Thyroid gland (tissue), 4 donors: ENCODE measurements around the gene TAF8. TPM values are rescaled to one million over a fixed set of nuclear protein-coding genes. Genes with fewer than 3 reads are reported as not detected.

ENCODE experiments used
- DNase-seq, 2 donors: peaks; one replicate each; pipeline ENCODE4 v3.0.0-alpha.2; 2019
- H3K27ac ChIP-seq, 3 donors: fragments of 200-600 bp; sonication (generic); 1 replicate in 2 of 3; 2 replicates in 1 of 3; pipeline ENCODE4 v1.5.1; 2016 to 2019; ENCODE audit warnings: mild to moderate bottlenecking in 1 of 3, moderate library complexity in 1 of 3
- H3K27me3 ChIP-seq: fragments of 200-600 bp; sonication (generic); one replicate; pipeline ENCODE4 v1.5.1; 2019
- H3K36me3 ChIP-seq, 2 donors: fragments of 200-600 bp; sonication (generic); one replicate each; pipeline ENCODE4 v1.5.1; 2016 to 2019
- H3K4me1 ChIP-seq, 2 donors: fragments of 200-600 bp; sonication (generic); one replicate each; pipeline ENCODE4 v1.5.1; 2017 to 2019
- H3K4me3 ChIP-seq, 3 donors: fragments of 200-600 bp; sonication (generic); replicated peaks in 1 of 3; 1 replicate in 2 of 3; 2 replicates in 1 of 3; pipeline ENCODE4 v1.5.1; 2016; ENCODE audit warnings: mild to moderate bottlenecking in 1 of 3
- H3K9me3 ChIP-seq: fragments of 200-600 bp; sonication (generic); one replicate; pipeline ENCODE4 v1.5.1; 2017
- CTCF ChIP-seq, 6 experiments: fragments of 200-600 bp in 3 of 6; fragments of 450-650 bp in 3 of 6; sonication (generic) in 3 of 6; IDR thresholded peaks; one replicate each; pipeline ENCODE4 v1.5.1; 2016 to 2019; ENCODE audit warnings: antibody characterized with exemption in 6 of 6, mild to moderate bottlenecking in 2 of 6, inconsistent platforms in 1 of 6, moderate library complexity in 1 of 6
- POLR2A ChIP-seq, 2 donors: fragments of 450-650 bp; IDR thresholded peaks; one replicate each; pipeline ENCODE4 v1.6.1; 2017; ENCODE audit warnings: antibody characterized with exemption in 2 of 2, mild to moderate bottlenecking in 2 of 2, moderate library complexity in 1 of 2
- WGBS, 2 donors: methylation state at CpG; one replicate each; pipeline ENCODE4 v1.1.5; 2017; 5-methylcytosine and 5-hydroxymethylcytosine counted together
- intact Hi-C: fragments of 100-400 bp; cut with DNase I; formaldehyde crosslinking; loops from one replicate; pipeline ENCODE4 v1.15.1; 2023
- total RNA-seq, 4 donors: library from RNA; depleted of rRNA; stranded (reverse); fragments of >200 nt; gene quantifications; one replicate each; pipeline ENCODE4 v1.2.3, GENCODE V29; 2016

The TAF8 gene
- total RNA-seq, 4 donors from 2014 or later = 52.0 to 131 (median 72.2) TPM

- Histone ChIP-seq H3K36me3 (no peaks in the 10 kb centered on the region), H3K27ac (peak overlapping the region; percentile 80 to 92 (median 82)), H3K4me1 (peaks cover 66 to 83% of the 10 kb centered on the region in 2 donors), H3K4me3 (no peak overlapping the region), H3K9me3 (no peaks in the 10 kb centered on the region), H3K27me3 (no peaks in the 10 kb centered on the region)
- intact Hi-C loops = loop anchor here (10.0 kb wide), 1 partner anchor 64 kb away; no protein-coding TSS in a partner anchor
- WGBS, 2 donors = 74 to 76% methylated on average over 8 of the region's 8 CpGs
- TF ChIP-seq POLR2A (IDR thresholded peaks at IDR 0.05) = no peak
- no peak for TF ChIP-seq CTCF (IDR thresholded peaks at IDR 0.05)
- peak; percentile 44 to 49 for DNase-seq
Measured at GRCh38 chr6:42101186-42101657, 50.9 kb downstream of the TAF8 start.

GRCh38 chr6:42103216-42103615 lies 52.9 kb downstream of the TAF8 start:
- peaks cover 51 to 66% of the 10 kb centered on the region in 2 donors for H3K4me1 ChIP-seq
- H3K36me3 ChIP-seq = no peaks in the 10 kb centered on the region
- H3K27ac ChIP-seq = peak overlapping the region; percentile 80 to 89 (median 86)
- peak; percentile 76 to 78 for DNase-seq
- WGBS, 2 donors = 41 to 52% methylated on average over 6 to 7 of the region's 7 CpGs
- H3K27me3 ChIP-seq = no peaks in the 10 kb centered on the region
- H3K9me3 ChIP-seq = no peaks in the 10 kb centered on the region
- TF ChIP-seq POLR2A (IDR thresholded peaks at IDR 0.05) = peak in 1 of 2 donors; percentile 56
- no peak for TF ChIP-seq CTCF (IDR thresholded peaks at IDR 0.05)
- no peak overlapping the region for H3K4me3 ChIP-seq
- intact Hi-C loops = loop anchor here (10.0 kb wide), 1 partner anchor 62 kb away; no protein-coding TSS in a partner anchor

DNA sequence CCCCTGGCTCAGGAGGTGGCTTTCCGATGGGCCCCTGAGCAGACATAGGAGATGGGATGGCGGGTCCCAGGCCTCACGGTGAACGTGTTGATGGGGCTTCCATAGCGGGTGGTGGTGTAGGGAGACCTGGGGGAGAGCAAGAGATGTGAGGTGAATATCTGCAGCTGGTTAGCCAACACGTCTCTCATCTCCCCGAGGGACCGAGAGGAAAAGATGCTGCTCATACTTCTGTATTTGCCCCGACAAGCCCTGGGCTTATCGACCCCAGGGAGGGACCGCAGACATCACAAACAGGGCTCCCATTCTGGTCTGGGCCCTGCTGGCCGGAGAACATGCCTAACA lies 53.4 kb downstream of the TAF8 start:
- 61 to 62% methylated on average over 12 of the region's 12 CpGs for WGBS, 2 donors
- intact Hi-C loops = loop anchor here (10.0 kb wide), 1 partner anchor 61 kb away; no protein-coding TSS in a partner anchor
- DNase-seq = no peak
- TF ChIP-seq POLR2A (IDR thresholded peaks at IDR 0.05) (no peak), CTCF (IDR thresholded peaks at IDR 0.05) (no peak)
- Histone ChIP-seq H3K27me3 (no peaks in the 10 kb centered on the region), H3K4me3 (no peak overlapping the region), H3K36me3 (no peaks in the 10 kb centered on the region), H3K27ac (peak overlapping the region; percentile 80 to 89 (median 86)), H3K4me1 (peaks cover 46 to 61% of the 10 kb centered on the region in 2 donors), H3K9me3 (no peaks in the 10 kb centered on the region)

DNA sequence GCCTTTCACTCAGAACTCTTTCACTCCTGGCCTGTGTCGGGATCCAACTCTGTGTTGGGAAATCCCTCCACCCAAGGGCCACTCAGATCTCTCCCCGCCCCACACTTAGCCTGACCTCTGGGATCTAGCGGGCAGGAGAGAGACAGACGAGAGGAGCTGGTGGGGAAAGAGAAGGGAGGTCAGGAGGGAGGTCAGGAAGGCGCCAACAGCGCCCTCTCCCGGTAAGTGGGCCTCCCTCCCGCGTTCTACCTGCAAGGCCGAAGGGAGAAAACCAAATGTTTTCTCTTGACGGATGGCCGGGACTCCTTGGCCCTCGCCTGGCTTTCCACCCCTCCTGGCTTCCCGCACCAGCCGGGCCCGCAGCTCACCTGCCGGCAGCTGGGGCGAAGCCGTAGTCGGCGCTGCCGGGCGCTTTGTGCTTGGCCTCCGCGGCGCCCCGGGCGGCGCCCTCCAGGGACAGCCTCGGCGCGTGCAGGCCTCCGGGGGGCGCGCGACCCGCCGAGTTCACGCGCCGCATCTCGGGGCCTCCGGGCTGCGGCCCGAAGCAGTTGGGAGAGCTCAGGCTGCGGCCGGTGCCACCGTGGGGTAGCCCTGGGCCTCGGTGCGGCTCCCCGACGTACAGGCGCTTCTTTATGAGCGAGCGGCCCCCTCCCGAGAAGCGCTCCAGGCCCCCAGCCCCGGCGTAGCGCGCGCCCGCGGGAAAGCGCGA lies 53.9 kb downstream of the TAF8 start:
- Histone ChIP-seq H3K27ac (peak overlapping the region; percentile 80 to 89 (median 86)), H3K9me3 (no peaks in the 10 kb centered on the region), H3K36me3 (no peaks in the 10 kb centered on the region), H3K4me1 (peaks cover 41 to 56% of the 10 kb centered on the region in 2 donors), H3K27me3 (no peaks in the 10 kb centered on the region), H3K4me3 (peak overlapping the region in 1 of 3 donors; percentile 28)
- WGBS, 2 donors = 15 to 20% methylated on average over 6 to 27 of the region's 66 CpGs
- intact Hi-C loops = loop anchor here (10.0 kb wide), 1 partner anchor 61 kb away; no protein-coding TSS in a partner anchor
- DNase-seq = peak; percentile 82 to 85
- peak; percentile 33 to 79 (median 62) for TF ChIP-seq CTCF (IDR thresholded peaks at IDR 0.05)
- TF ChIP-seq POLR2A (IDR thresholded peaks at IDR 0.05) = no peak

DNA sequence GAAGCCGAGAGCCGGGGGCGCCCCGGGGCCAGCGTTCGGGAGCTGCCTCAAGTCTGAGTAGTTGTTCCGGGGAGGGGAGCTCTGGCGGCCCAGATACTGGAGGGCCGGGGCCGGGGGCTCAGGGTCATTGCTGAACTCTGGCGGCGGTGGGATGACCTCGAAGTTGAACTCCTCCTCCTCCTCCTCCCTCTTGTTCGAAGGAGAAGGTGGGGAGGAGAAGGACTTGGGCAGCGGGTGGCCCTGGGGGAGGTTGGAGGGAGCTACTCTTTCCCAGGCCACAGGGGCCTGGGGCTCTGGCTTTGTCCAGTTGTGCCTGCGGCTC lies 54.4 kb downstream of the TAF8 start:
- TF ChIP-seq CTCF (IDR thresholded peaks at IDR 0.05) (no peak), POLR2A (IDR thresholded peaks at IDR 0.05) (no peak)
- no peaks in the 10 kb centered on the region for H3K27me3 ChIP-seq
- no peak for DNase-seq
- H3K4me1 ChIP-seq = peaks cover 39 to 51% of the 10 kb centered on the region in 2 donors
- peak overlapping the region in 1 of 3 donors; percentile 28 for H3K4me3 ChIP-seq
- WGBS, 2 donors = 71 to 82% methylated on average over 6 to 15 of the region's 16 CpGs
- H3K27ac ChIP-seq = peak overlapping the region in 2 of 3 donors; percentile 80 to 86
- intact Hi-C loops = loop anchor here (10.0 kb wide), 1 partner anchor 60 kb away; no protein-coding TSS in a partner anchor
- no peaks in the 10 kb centered on the region for H3K36me3 ChIP-seq
- H3K9me3 ChIP-seq = no peaks in the 10 kb centered on the region
